GM21737 (cell line): Measurements from ENCODE around the gene RIT1.
"Not testable (repeated sequence)": the region's sequence is repeated elsewhere in the genome, so short reads cannot be mapped to it uniquely, and the experiment has no call there.

Experiments used
- ATAC-seq: cut with Tn5 transposase; IDR thresholded peaks from one replicate; pipeline ENCODE4 v1.9.1; 2021; ENCODE audit warnings: mild to moderate bottlenecking, moderate library complexity; ENCODE audit not compliant: unreplicated experiment

Gene RIT1

GRCh38 chr1:155934097-155934935, 23.2 kb upstream of the RIT1 start, which contains the start of gene KHDC4:
TSS of gene KHDC4 (minus strand) at chr1:155934413. CDS start at chr1:155934373, 40 bp downstream.
- ATAC-seq, result peak; percentile 90

- ATAC-seq, result no peak
These were observed 22.5 kb upstream of the RIT1 start for GRCh38 chr1:155933591-155934096.

GRCh38 chr1:155932487-155932886, 21.3 kb upstream of the RIT1 start:
- no peak for ATAC-seq

GRCh38 chr1:155932081-155932480, 20.9 kb upstream of the RIT1 start:
- no peak for ATAC-seq

- ATAC-seq, result no peak
These were observed 20.3 kb upstream of the RIT1 start for GRCh38 chr1:155931332-155932038.

GRCh38 chr1:155930725-155931124, 19.6 kb upstream of the RIT1 start:
- ATAC-seq, result not testable (repeated sequence)

GRCh38 chr1:155929057-155929456, 17.9 kb upstream of the RIT1 start:
- no peak for ATAC-seq

GRCh38 chr1:155925506-155925905, 14.4 kb upstream of the RIT1 start:
- ATAC-seq, result no peak

- ATAC-seq, result no peak
These were observed 9.6 kb upstream of the RIT1 start for GRCh38 chr1:155920717-155921116.

GRCh38 chr1:155919801-155920200, 8.7 kb upstream of the RIT1 start:
- ATAC-seq, result no peak

GRCh38 chr1:155918660-155919059, 7.5 kb upstream of the RIT1 start:
- no peak for ATAC-seq

- no peak for ATAC-seq
These were observed 3.0 kb upstream of the RIT1 start for GRCh38 chr1:155913969-155914757.

GRCh38 chr1:155912056-155912536, 947 bp upstream of the RIT1 start:
- ATAC-seq, result no peak

GRCh38 chr1:155910621-155911121, 478 bp downstream of the RIT1 start:
- no peak for ATAC-seq

GRCh38 chr1:155909894-155910293, 1.3 kb downstream of the RIT1 start:
- ATAC-seq, result no peak

- ATAC-seq, result no peak
These were observed 6.9 kb downstream of the RIT1 start for GRCh38 chr1:155904261-155904660.

GRCh38 chr1:155900161-155900560, 11.0 kb downstream of the RIT1 start:
- no peak for ATAC-seq

- no peak for ATAC-seq
These were observed 11.5 kb downstream of the RIT1 start for GRCh38 chr1:155899683-155900082.

GRCh38 chr1:155898888-155899287, 12.3 kb downstream of the RIT1 start:
- ATAC-seq, result no peak

GRCh38 chr1:155897746-155898145, 13.4 kb downstream of the RIT1 start:
- ATAC-seq, result no peak

GRCh38 chr1:155896476-155896875, 14.7 kb downstream of the RIT1 start:
- ATAC-seq, result not testable (repeated sequence)
